CD4-positive, alpha-beta memory T cell (primary cell): ENCODE data around the gene MTERF4. TPM values are rescaled to one million over a fixed set of nuclear protein-coding genes. Genes with fewer than 3 reads are reported as not detected.
A peak's percentile ranks its signal among the peaks of the same experiment; 100 is the strongest.

Experiments
- CTCF ChIA-PET: fragments of 350-600 bp; sonication (Branson Sonifier 250); formaldehyde crosslinking; loops from one replicate; lab custom pipeline; 2021; ENCODE audit warnings: inconsistent platforms; ENCODE audit not compliant: partially characterized antibody; lab: Charles Lee
- POLR2A ChIA-PET: fragments of 350-600 bp; sonication (Branson Sonifier 250); formaldehyde crosslinking; loops from one replicate; lab custom pipeline; 2021; ENCODE audit not compliant: partially characterized antibody; lab: Charles Lee
- DNase-seq, 5 donors: peaks; one replicate each; pipeline versions ENCODE4 v3.0.0 to v3.0.0-alpha.2; 2020 to 2022; ENCODE audit warnings: mixed read lengths in 1 of 5
- H3K27ac ChIP-seq: one replicate; pipeline ENCODE4 v1.7.0; 2013; ENCODE audit warnings: low read depth, low read length
- H3K27me3 ChIP-seq: 2 replicates; pipeline ENCODE4 v1.7.0; 2013; ENCODE audit warnings: mild to moderate bottlenecking, low read length, moderate library complexity; ENCODE audit not compliant: insufficient read depth
- H3K36me3 ChIP-seq: 2 replicates; pipeline ENCODE4 v1.7.0; 2013; ENCODE audit warnings: mild to moderate bottlenecking, low read length, moderate library complexity; ENCODE audit not compliant: insufficient read depth
- H3K4me1 ChIP-seq: 2 replicates; pipeline ENCODE4 v1.7.0; 2013; ENCODE audit warnings: mild to moderate bottlenecking, low read length, moderate library complexity; ENCODE audit not compliant: insufficient read depth
- H3K4me3 ChIP-seq, 2 donors: one replicate each; pipeline ENCODE4 v1.7.0; 2013; ENCODE audit warnings: low read length in 2 of 2, mild to moderate bottlenecking in 1 of 2
- H3K9me3 ChIP-seq, 2 donors: one replicate each; pipeline ENCODE4 v1.7.0; 2013; ENCODE audit warnings: low read length in 2 of 2, control low read depth in 1 of 2; ENCODE audit not compliant: control insufficient read depth in 1 of 2
- H3K27ac Mint-ChIP-seq, 7 donors: one replicate each; pipeline ENCODE4 v1.8.0; 2020 to 2021; ENCODE audit warnings: mixed read lengths in 7 of 7, mild to moderate bottlenecking in 6 of 7, inconsistent platforms in 3 of 7, moderate library complexity in 3 of 7
- H3K27me3 Mint-ChIP-seq, 2 donors: one replicate each; pipeline ENCODE4 v1.8.0; 2020 to 2021; ENCODE audit warnings: mixed read lengths in 2 of 2
- H3K36me3 Mint-ChIP-seq, 2 donors: one replicate each; pipeline ENCODE4 v1.8.0; 2020 to 2021; ENCODE audit warnings: mixed read lengths in 2 of 2, inconsistent platforms in 1 of 2, mild to moderate bottlenecking in 1 of 2
- H3K4me1 Mint-ChIP-seq, 4 donors: one replicate each; pipeline ENCODE4 v1.8.0; 2020 to 2021; ENCODE audit warnings: mixed read lengths in 4 of 4, mild to moderate bottlenecking in 1 of 4
- H3K4me3 Mint-ChIP-seq, 8 donors: one replicate each; pipeline ENCODE4 v1.8.0; 2020 to 2021; ENCODE audit warnings: mixed read lengths in 8 of 8, mild to moderate bottlenecking in 7 of 8, moderate library complexity in 6 of 8, inconsistent platforms in 3 of 8
- H3K9me3 Mint-ChIP-seq, 8 donors: one replicate each; pipeline ENCODE4 v1.8.0; 2020 to 2021; ENCODE audit warnings: mixed read lengths in 8 of 8, mild to moderate bottlenecking in 5 of 8, inconsistent platforms in 3 of 8, moderate library complexity in 1 of 8
- intact Hi-C: fragments of 100-400 bp; cut with micrococcal nuclease; formaldehyde crosslinking; loops from one replicate; pipeline ENCODE4 v1.15.1; 2023
- polyA plus RNA-seq, 2 donors: library from polyadenylated mRNA; unstranded; fragments of 300-500 nt; fragmentation: Illumina TruSeq; gene quantifications; one replicate each; pipeline ENCODE4 v1.2.3, GENCODE V29; 2021
- total RNA-seq, 2 experiments: library from RNA; stranded (reverse); gene quantifications; one replicate each; pipeline ENCODE4 v1.2.3, GENCODE V29; 2021

Gene MTERF4
- total and polyA plus RNA-seq, 4 experiments from 2014 or later: 44.6 to 227 (median 130) TPM

GRCh38 chr2:241129086-241129871 is 27.2 kb upstream of the MTERF4 start:
- Histone ChIP-seq H3K27ac (peak overlapping the region; percentile 67), H3K27me3 (no peaks in the 10 kb centered on the region), H3K9me3 (no peaks in the 10 kb centered on the region), H3K36me3 (peaks cover 3% of the 10 kb centered on the region), H3K4me3 (no peak overlapping the region), H3K4me1 (peaks cover 45% of the 10 kb centered on the region)
- intact Hi-C loops: no loop called here
- H3K4me3 Mint-ChIP-seq: peak overlapping the region in 3 of 8 donors; percentile 32 to 61 (median 43)
- H3K27ac Mint-ChIP-seq: peak overlapping the region in 6 of 7 donors; percentile 47 to 97 (median 74)
- H3K9me3 Mint-ChIP-seq: no peaks in the 10 kb centered on the region
- peaks cover 11 to 23% of the 10 kb centered on the region in 2 donors for H3K36me3 Mint-ChIP-seq
- H3K27me3 Mint-ChIP-seq: no peaks in the 10 kb centered on the region
- DNase-seq: no peak
- H3K4me1 Mint-ChIP-seq: peaks cover 16 to 44% (median 22%) of the 10 kb centered on the region in 4 donors
- POLR2A ChIA-PET: interaction anchor here (0.6 to 7.4 kb wide), 7 partner anchors 17 to 34 kb away, joined by 3 to 72 read pairs (median 4); partner anchors contain the start of genes MTERF4 and PASK
- CTCF ChIA-PET: interaction anchor here (1.7 kb wide), 1 partner anchor 21 kb away, joined by 3 read pairs; no protein-coding TSS in a partner anchor

- peak overlapping the region; percentile 67 for H3K27ac ChIP-seq
- peaks cover 3% of the 10 kb centered on the region for H3K36me3 ChIP-seq
- ChIA-PET POLR2A (interaction anchor here (1.1 to 7.4 kb wide), 5 partner anchors 9 to 25 kb away, joined by 4 to 72 read pairs (median 7); partner anchors contain the start of genes MTERF4 and PASK), CTCF (no interaction called here)
- peaks cover 54% of the 10 kb centered on the region for H3K4me1 ChIP-seq
- H3K4me3 ChIP-seq: no peak overlapping the region
- Mint-ChIP-seq H3K9me3 (no peaks in the 10 kb centered on the region), H3K4me1 (peaks cover 21 to 52% (median 28%) of the 10 kb centered on the region in 4 donors), H3K27me3 (no peaks in the 10 kb centered on the region), H3K36me3 (peaks cover 12 to 23% of the 10 kb centered on the region in 2 donors), H3K4me3 (peak overlapping the region in 4 of 8 donors; percentile 69 to 78 (median 71)), H3K27ac (peak overlapping the region; percentile 93 to 97 (median 95))
- H3K9me3 ChIP-seq: no peaks in the 10 kb centered on the region
- no peak for DNase-seq
- no peaks in the 10 kb centered on the region for H3K27me3 ChIP-seq
- intact Hi-C loops: no loop called here
Observed at GRCh38 chr2:241128266-241128665, 26.2 kb upstream of the MTERF4 start.

DNA sequence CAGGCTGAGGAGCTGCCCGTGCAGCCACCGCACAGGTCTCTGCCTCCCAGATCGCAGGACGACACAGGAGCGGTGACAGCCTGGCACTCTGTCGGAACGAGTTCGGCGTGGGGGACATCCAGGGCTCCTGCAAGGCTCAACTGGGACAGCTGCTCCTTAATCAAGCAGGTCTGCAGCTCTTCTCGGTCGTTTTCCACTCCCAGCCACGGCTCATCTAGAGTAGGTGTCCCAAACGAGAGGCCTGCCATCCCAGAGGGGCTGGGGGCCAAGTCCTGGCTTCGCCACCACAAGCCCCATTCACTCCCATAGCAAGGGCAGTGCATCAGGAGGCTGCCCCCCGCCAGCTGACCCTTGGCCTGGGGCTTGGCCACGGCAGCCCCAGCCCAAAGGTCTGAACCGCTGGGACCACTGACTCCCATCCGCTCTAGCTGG is 24.7 kb upstream of the MTERF4 start:
- Histone ChIP-seq H3K4me1 (peaks cover 54% of the 10 kb centered on the region), H3K36me3 (peaks cover 3% of the 10 kb centered on the region), H3K9me3 (no peaks in the 10 kb centered on the region), H3K27me3 (no peaks in the 10 kb centered on the region), H3K27ac (peak overlapping the region; percentile 67), H3K4me3 (no peak overlapping the region)
- DNase-seq: no peak
- POLR2A ChIA-PET: interaction anchor here (0.9 to 7.4 kb wide), 5 partner anchors 11 to 24 kb away, joined by 3 to 72 read pairs (median 8); partner anchors contain the start of genes MTERF4, PASK and PPP1R7
- H3K27me3 Mint-ChIP-seq: no peaks in the 10 kb centered on the region
- CTCF ChIA-PET: no interaction called here
- H3K9me3 Mint-ChIP-seq: no peaks in the 10 kb centered on the region
- peaks cover 21 to 52% (median 29%) of the 10 kb centered on the region in 4 donors for H3K4me1 Mint-ChIP-seq
- H3K36me3 Mint-ChIP-seq: peaks cover 4 to 24% of the 10 kb centered on the region in 2 donors
- intact Hi-C loops: no loop called here
- H3K27ac Mint-ChIP-seq: peak overlapping the region in 5 of 7 donors; percentile 6 to 97 (median 95)
- H3K4me3 Mint-ChIP-seq: no peak overlapping the region

DNA sequence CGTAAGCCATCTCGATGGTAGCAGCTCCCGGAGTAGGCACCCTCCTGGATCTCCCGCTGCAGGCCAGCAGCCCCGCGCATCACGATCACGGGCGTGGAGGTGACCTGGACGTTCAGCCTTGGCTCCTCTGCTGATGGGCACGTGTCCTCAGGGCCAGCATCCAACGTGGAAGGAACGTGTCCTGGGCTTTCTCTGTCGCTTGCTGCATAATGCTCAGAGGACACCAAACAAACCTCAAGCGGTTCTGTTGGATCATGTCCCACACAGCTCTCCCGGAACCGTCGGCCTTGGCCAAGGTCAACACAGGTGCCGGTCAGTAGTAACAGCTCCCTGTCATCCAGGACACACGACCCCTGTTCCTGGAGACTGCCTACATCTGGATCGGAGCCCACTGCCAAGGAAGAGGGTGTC is 24.1 kb upstream of the MTERF4 start:
- no peaks in the 10 kb centered on the region for H3K27me3 Mint-ChIP-seq
- POLR2A ChIA-PET: interaction anchor here (1.0 to 7.4 kb wide), 4 partner anchors 11 to 24 kb away, joined by 4 to 72 read pairs (median 34); partner anchors contain the start of genes MTERF4, PASK and PPP1R7
- Histone ChIP-seq H3K27ac (peak overlapping the region; percentile 67), H3K4me3 (no peak overlapping the region), H3K27me3 (no peaks in the 10 kb centered on the region), H3K4me1 (peaks cover 54% of the 10 kb centered on the region), H3K36me3 (peaks cover 4% of the 10 kb centered on the region), H3K9me3 (no peaks in the 10 kb centered on the region)
- intact Hi-C loops: no loop called here
- H3K4me1 Mint-ChIP-seq: peaks cover 21 to 52% (median 31%) of the 10 kb centered on the region in 4 donors
- peaks cover 4 to 29% of the 10 kb centered on the region in 2 donors for H3K36me3 Mint-ChIP-seq
- DNase-seq: no peak
- CTCF ChIA-PET: no interaction called here
- peak overlapping the region in 5 of 7 donors; percentile 10 to 88 (median 35) for H3K27ac Mint-ChIP-seq
- H3K9me3 Mint-ChIP-seq: no peaks in the 10 kb centered on the region
- peak overlapping the region in 2 of 8 donors; percentile 30 to 34 for H3K4me3 Mint-ChIP-seq

GRCh38 chr2:241125626-241126025 is 23.5 kb upstream of the MTERF4 start:
- Histone ChIP-seq H3K9me3 (no peaks in the 10 kb centered on the region), H3K27me3 (no peaks in the 10 kb centered on the region), H3K27ac (no peak overlapping the region), H3K4me3 (no peak overlapping the region), H3K4me1 (peaks cover 54% of the 10 kb centered on the region), H3K36me3 (peaks cover 8% of the 10 kb centered on the region)
- Mint-ChIP-seq H3K36me3 (peaks cover 9 to 32% of the 10 kb centered on the region in 2 donors), H3K27ac (peak overlapping the region in 4 of 7 donors; percentile 27 to 85 (median 60)), H3K4me1 (peaks cover 21 to 52% (median 35%) of the 10 kb centered on the region in 4 donors), H3K4me3 (peak overlapping the region in 6 of 8 donors; percentile 10 to 61 (median 40)), H3K27me3 (no peaks in the 10 kb centered on the region), H3K9me3 (no peaks in the 10 kb centered on the region)
- ChIA-PET CTCF (no interaction called here), POLR2A (interaction anchor here (1.9 to 7.4 kb wide), 4 partner anchors 12 to 24 kb away, joined by 8 to 72 read pairs (median 38); partner anchors contain the start of genes MTERF4, PASK and PPP1R7)
- intact Hi-C loops: loop anchor here (2.0 kb wide), 1 partner anchor 15 kb away; no protein-coding TSS in a partner anchor
- DNase-seq: no peak

GRCh38 chr2:241123816-241124536 is 21.9 kb upstream of the MTERF4 start:
- Mint-ChIP-seq H3K4me1 (peaks cover 21 to 42% (median 33%) of the 10 kb centered on the region in 4 donors), H3K9me3 (no peaks in the 10 kb centered on the region), H3K36me3 (peaks cover 14 to 33% of the 10 kb centered on the region in 2 donors), H3K27ac (peak overlapping the region; percentile 80 to 95 (median 89)), H3K27me3 (no peaks in the 10 kb centered on the region), H3K4me3 (peak overlapping the region; percentile 43 to 81 (median 70))
- H3K4me3 ChIP-seq: no peak overlapping the region
- ChIA-PET CTCF (interaction anchor here (1.3 to 1.9 kb wide), 6 partner anchors 11 to 46 kb away, joined by 4 to 10 read pairs (median 8); partner anchors contain the start of genes PASK and PPP1R7), POLR2A (interaction anchor here (0.7 to 7.4 kb wide), 13 partner anchors 8 to 45 kb away, joined by 3 to 72 read pairs (median 4); partner anchors contain the start of genes MTERF4, PASK and PPP1R7)
- H3K27me3 ChIP-seq: no peaks in the 10 kb centered on the region
- H3K9me3 ChIP-seq: no peaks in the 10 kb centered on the region
- DNase-seq: peak; percentile 52 to 74 (median 61)
- peak overlapping the region; percentile 29 for H3K27ac ChIP-seq
- intact Hi-C loops: loop anchor here (2.0 kb wide), 1 partner anchor 13 kb away; no protein-coding TSS in a partner anchor
- H3K4me1 ChIP-seq: peaks cover 47% of the 10 kb centered on the region
- H3K36me3 ChIP-seq: peaks cover 8% of the 10 kb centered on the region
